PFSK-1 (cell line): ENCODE measurements around the gene PSMC4.

Experiments
- FOXP2 ChIP-seq: optimal IDR thresholded peaks from 2 replicates; pipeline ENCODE3; 2011; ENCODE audit warnings: borderline replicate concordance, control low read depth, inconsistent platforms; ENCODE audit not compliant: insufficient read depth; ENCODE audit errors: extremely low read length, extremely low read depth
- POLR2AphosphoS5 ChIP-seq: IDR thresholded peaks from 2 replicates; pipeline ENCODE4 v1.6.1; 2012; ENCODE audit warnings: low read depth, mild to moderate bottlenecking, control low read depth, low read length, moderate library complexity
- SIN3A ChIP-seq: IDR thresholded peaks from 2 replicates; pipeline ENCODE4 v1.6.1; 2012; ENCODE audit warnings: mild to moderate bottlenecking, low read length, moderate library complexity, borderline replicate concordance; ENCODE audit not compliant: insufficient read depth
- TAF1 ChIP-seq: IDR thresholded peaks from 2 replicates; pipeline ENCODE4 v1.6.1; 2012; ENCODE audit warnings: low read length, control low read depth, borderline replicate concordance; ENCODE audit not compliant: insufficient read depth
- TF ChIP-seq, protein P1 (sequence below), 2 experiments: IDR thresholded peaks; 2 replicates each; pipeline versions ENCODE4 v1.6.1 to v1.8.0; 2011 to 2012; ENCODE audit warnings: low read depth in 2 of 2, low read length in 2 of 2, control low read depth in 1 of 2, inconsistent platforms in 1 of 2, mild to moderate bottlenecking in 1 of 2, moderate library complexity in 1 of 2; ENCODE audit not compliant: insufficient read depth in 1 of 2

The PSMC4 gene

DNA sequence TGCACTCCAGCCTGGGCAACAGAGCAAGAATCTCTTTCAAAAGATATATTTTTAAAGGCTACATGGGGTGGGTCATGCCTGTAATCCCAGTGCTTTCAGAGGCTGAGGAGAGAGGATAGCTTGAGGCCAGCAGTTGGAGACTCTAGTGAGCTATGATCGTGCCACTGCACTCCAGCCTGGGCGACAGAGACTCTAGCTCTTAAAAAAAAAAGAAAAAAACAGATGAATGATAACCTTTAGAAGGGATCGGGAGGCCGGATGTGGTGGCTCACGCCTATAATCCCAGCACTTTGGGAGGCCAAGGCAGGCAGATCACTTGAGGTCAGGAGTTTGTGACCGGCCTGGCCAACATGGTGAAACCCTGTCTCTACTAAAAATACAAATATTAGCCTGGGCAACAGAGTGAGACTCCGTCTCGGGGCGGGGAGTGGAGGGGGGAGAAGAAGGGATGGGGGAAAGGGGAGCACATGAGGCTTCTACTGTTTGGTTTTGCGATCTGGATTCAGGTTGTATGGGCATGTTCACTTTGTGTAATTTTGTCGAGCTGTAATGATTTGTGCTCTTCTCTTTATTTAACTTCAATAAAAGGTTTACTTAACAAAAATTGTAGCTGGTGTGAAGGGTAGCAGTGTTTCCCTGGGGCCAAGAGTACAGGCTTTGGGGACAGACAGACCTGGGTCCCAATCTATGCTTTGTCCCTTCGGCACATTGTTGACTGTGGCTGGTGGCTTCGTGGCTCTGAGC, 1.1 kb upstream of the PSMC4 start:
- TF ChIP-seq TAF1 = no peak
- no peak for TF ChIP-seq FOXP2
- TF ChIP-seq, protein P1, sequence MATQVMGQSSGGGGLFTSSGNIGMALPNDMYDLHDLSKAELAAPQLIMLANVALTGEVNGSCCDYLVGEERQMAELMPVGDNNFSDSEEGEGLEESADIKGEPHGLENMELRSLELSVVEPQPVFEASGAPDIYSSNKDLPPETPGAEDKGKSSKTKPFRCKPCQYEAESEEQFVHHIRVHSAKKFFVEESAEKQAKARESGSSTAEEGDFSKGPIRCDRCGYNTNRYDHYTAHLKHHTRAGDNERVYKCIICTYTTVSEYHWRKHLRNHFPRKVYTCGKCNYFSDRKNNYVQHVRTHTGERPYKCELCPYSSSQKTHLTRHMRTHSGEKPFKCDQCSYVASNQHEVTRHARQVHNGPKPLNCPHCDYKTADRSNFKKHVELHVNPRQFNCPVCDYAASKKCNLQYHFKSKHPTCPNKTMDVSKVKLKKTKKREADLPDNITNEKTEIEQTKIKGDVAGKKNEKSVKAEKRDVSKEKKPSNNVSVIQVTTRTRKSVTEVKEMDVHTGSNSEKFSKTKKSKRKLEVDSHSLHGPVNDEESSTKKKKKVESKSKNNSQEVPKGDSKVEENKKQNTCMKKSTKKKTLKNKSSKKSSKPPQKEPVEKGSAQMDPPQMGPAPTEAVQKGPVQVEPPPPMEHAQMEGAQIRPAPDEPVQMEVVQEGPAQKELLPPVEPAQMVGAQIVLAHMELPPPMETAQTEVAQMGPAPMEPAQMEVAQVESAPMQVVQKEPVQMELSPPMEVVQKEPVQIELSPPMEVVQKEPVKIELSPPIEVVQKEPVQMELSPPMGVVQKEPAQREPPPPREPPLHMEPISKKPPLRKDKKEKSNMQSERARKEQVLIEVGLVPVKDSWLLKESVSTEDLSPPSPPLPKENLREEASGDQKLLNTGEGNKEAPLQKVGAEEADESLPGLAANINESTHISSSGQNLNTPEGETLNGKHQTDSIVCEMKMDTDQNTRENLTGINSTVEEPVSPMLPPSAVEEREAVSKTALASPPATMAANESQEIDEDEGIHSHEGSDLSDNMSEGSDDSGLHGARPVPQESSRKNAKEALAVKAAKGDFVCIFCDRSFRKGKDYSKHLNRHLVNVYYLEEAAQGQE (IDR thresholded peaks at IDR 0.05; ENCODE audit: insufficient read depth in 1 of 2, low read depth in 2 of 2, low read length in 2 of 2) = no peak
- TF ChIP-seq POLR2AphosphoS5 = no peak
- TF ChIP-seq SIN3A = no peak

DNA sequence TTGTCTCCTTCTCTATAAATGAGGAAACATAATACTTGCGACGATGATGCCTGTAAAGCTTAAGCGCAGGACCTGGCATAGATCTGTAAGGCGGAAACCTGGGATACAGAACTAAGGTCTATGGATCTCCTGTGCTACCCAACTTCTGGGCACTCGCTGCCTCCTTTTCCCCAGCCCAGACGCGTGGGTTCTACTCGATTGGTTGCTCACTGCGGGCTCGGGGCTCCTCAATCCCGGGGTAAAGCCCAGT, 615 bp upstream of the PSMC4 start:
- no peak for TF ChIP-seq POLR2AphosphoS5
- TF ChIP-seq SIN3A = no peak
- TF ChIP-seq TAF1 = no peak
- TF ChIP-seq, protein P1 (IDR thresholded peaks at IDR 0.05; ENCODE audit: insufficient read depth in 1 of 2, low read depth in 2 of 2, low read length in 2 of 2) = no peak
- no peak for TF ChIP-seq FOXP2

DNA sequence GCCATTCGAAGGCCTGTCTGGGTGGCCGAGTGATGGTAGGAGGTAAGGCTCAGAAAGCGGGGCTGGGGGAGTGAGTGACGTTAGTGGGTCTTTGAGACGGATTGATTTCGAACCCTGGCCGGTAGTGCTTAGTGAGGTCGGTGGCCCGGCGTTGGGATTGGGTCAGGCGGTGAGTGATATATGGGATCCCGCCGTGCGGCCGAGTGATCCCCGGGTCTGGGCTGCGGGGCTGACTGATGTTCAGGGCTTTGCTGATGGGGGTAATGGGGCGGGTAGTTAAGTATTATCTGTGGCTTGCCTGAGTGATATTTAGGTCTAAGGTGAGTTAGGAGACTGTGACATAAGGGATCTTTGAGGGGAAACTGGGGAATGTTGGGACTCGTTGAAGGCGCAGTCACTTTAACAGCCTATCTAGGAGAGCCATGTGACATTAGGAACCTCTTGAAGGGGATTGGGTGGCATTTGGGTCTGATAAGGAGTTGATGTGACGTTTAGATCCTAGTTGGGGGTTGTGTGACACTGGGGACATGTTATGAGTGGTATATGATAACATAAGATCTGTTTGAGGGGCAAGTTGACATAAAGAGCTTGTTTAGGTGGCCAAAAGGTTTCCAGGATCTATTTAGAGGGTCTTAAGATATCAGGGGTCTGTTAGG, 543 bp downstream of the PSMC4 start:
- TF ChIP-seq POLR2AphosphoS5 (no peak), TAF1 (no peak), SIN3A (0 out of 2 replicates have a peak, but pooled peaks have one; percentile 2)

DNA sequence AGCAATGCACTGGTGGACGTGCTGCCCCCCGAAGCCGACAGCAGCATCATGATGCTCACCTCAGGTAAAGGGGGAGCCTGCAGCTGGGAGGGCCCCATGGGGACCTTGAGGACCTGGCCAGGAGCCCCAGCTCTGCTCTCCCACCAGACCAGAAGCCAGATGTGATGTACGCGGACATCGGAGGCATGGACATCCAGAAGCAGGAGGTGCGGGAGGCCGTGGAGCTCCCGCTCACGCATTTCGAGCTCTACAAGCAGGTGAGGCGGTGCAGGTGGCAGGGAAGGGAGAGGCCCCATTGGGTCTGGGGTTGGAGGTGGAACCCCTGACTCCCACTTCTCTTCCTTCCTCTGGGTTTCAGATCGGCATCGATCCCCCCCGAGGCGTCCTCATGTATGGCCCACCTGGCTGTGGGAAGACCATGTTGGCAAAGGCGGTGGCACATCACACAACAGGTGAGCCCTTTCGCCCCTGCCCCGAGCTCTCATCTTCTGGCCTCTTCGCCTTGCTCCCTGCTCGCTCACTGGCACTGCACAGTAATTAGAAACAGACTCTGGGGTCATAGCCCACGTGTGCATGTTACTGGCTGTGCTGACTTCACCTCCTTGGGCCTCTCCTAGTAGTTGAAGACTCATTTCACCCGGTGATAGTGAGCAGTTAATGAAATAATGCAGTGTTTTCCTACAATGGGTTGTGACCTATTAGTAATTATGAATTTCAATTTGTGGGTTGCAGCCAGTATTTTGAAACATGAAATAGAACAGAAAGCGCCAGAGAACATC, 3.6 kb downstream of the PSMC4 start:
- TF ChIP-seq POLR2AphosphoS5 (no peak), SIN3A (no peak), FOXP2 (no peak), TAF1 (no peak)
- TF ChIP-seq, protein P1 (IDR thresholded peaks at IDR 0.05; ENCODE audit: insufficient read depth in 1 of 2, low read depth in 2 of 2, low read length in 2 of 2) = no peak

DNA sequence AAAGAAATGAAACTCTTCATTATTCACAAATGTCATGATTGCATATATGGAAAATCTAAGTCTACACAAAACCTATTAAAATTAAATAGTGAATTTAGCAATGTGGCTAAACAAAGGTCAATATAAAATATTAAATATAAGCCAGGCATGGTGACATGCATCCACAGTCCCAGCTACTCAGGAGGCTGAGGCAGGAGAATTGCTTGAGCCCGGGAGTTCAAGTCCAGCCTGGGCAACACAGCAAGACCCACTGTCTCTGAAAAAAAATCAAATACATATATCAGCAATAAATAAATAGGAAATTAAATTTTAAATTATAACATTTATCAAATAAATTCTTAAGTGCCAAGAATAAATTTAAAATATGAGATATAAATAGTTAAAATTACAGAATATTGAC, 11.9 kb downstream of the PSMC4 start:
- no peak for TF ChIP-seq TAF1
- no peak for TF ChIP-seq FOXP2
- TF ChIP-seq, protein P1 (IDR thresholded peaks at IDR 0.05; ENCODE audit: insufficient read depth in 1 of 2, low read depth in 2 of 2, low read length in 2 of 2) = no peak
- TF ChIP-seq SIN3A = no peak
- TF ChIP-seq POLR2AphosphoS5 = no peak
